Hematopoietic multipotent progenitor cell treated with erythropoietin and hydrocortisone succinate and interleukin-3 and kit ligand, for 8 days (in vitro differentiated cells): ENCODE measurements around the gene OR6J1.
"Not testable (repeated sequence)": the region's sequence is repeated elsewhere in the genome, so short reads cannot be mapped to it uniquely, and the experiment has no call there.

Experiments used
- DNase-seq: peaks from one replicate; pipeline ENCODE4 v3.0.0-alpha.2; 2015

Gene OR6J1

DNA sequence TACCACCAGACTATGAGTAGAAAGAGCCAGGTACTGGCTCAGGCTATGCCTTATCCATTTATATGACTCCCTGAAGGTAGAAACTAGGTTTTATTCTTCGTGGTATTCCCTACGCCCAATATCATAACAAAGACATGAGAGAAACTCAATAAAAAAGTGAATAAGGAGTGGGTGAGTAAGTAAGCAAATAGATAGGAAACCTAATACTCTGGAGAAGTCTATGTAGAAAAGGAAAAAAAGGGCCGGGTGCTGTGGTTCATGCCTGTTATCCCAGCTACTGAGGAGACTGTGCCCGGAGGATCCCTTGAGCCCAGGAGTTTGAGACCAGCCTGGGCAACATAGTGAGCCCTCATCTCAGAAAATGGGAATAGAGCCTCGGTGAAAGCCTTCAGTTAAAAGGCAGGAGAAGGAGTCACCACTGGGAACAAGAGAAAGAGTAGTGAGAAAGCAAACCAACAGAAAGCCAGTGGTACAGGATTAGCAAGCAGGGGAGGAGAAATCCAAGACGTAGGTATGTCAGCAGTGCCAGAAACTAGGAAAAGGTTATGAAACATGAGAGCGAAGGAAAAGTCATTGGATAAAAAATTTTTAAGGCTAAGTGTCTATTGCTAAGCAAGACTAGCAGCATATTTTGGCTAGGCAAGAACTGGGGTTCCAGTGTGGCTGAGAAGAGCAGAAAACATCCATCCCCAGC is 6.0 kb upstream of the OR6J1 start:
- DNase-seq: no peak

DNA sequence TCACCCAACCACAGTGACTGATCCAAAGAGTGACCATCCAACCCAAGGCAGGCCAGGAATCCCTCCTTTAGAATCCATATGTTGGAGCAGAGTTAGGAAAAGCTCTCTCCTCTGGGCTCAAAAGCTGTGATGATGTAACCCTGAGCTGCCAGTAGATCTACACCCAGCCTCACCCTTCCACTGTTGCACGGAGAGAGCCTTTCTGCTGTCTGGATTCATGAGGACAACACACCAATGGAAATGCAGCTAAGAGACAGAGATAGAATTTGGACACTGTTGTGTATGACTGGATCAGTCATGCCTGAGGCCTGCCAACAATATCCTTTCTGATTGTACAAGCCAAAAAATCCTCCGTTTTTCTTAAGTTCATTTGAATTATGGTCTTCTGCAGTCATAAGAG is 4.4 kb upstream of the OR6J1 start:
- DNase-seq: no peak

- no peak for DNase-seq
Measured at GRCh38 chr14:22646570-22647254, 2.6 kb upstream of the OR6J1 start.

GRCh38 chr14:22641846-22642245 is 2.3 kb downstream of the OR6J1 start:
- no peak for DNase-seq

GRCh38 chr14:22640192-22640591 is 4.0 kb downstream of the OR6J1 start:
- DNase-seq: no peak

GRCh38 chr14:22635980-22636379 is 8.2 kb downstream of the OR6J1 start:
- DNase-seq: not testable (repeated sequence)

- no peak for DNase-seq
Measured at GRCh38 chr14:22634233-22634900, 9.8 kb downstream of the OR6J1 start.

DNA sequence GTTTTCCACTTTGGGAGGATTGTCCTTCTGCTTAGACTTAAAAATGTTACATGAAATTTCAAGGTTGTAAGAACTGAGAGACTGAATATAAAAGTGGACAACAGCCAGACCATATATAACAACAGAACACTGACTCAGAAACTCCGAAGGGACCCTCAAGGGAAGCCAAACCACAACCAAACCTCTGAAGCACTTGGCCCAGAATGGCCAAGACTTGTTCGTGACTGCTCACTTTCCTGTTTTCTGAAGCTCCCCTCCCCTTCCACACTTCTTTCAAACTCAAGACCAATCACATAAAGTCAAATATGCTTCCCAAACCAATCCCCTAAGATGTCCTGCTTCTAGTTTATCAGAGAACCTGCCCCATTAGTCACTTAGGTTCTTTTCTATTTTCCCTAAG is 13.7 kb downstream of the OR6J1 start:
- no peak for DNase-seq

- no peak for DNase-seq
Measured at GRCh38 chr14:22630066-22630465, 14.1 kb downstream of the OR6J1 start.

DNA sequence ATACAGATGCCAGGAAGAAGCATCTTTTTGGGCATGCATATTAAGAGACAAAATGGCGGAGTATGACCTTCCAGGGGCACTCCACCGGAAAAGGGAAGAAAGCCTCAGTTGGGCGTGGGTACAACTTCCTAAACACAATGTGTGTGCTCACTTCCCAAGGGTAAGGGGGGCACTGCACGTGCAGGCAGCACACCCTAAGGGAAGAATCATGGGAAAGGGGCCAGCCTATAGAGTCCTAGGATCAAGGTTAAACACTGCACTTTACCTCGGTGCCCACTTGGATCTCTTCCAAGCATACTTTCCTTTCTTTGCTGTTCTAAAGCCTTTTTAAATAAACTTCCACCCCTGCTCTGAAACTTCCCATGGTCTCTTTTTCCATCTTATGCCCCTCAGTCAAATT is 14.8 kb downstream of the OR6J1 start:
- no peak for DNase-seq

DNA sequence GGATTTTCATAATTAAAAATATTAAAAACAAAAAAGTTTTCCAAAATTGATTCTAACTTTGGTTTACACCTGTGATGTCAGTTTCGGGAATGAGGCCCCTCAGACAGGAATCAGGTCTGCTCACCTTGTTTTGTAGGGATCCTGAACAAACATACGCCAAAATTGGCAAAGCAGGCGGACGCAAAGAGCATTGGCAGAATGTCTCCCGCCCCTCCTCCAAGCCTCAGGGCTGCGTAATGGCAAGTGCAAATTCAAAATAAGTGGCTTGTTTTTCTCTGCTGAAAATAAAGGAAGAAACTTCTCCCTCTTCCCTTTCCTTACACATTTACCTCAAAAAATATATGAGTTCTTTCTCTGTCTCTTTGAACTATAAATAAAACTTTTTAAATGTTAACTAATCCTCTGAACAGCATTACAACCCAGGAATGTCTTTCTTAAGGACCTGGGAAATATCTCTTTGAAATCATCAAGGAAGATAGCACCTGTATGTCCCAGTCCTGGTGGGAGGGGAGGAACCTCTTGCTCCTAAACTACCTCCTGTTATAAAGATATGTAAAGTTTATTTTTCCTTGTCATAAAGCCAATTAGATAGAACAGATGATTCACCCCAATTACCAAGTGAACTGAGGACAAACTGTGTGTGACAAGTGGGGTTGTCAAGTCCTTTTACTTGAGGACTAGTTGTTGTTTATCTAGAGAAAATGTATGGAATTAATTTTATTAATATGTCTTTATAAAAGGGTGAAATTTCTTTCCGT is 16.5 kb downstream of the OR6J1 start:
- DNase-seq: no peak

DNA sequence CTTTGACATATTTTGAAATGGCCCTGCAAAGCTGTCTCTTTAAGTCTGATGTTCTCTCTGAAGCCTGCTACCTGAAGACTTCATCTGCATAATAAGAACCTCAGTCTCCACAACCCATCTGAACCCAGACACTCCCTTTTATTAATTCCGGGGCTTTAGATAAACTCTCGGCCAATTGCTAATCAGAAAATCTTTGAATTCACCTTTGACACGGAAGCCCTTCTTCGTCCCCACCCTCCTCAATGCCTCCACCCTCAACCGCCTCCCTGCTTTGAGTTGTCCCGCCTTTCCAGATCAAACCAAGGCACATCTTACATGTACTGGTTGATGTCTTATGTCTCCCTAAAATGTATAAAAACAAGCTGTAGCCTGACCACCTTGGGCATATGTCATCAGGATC is 17.6 kb downstream of the OR6J1 start:
- peak; percentile 50 for DNase-seq

DNA sequence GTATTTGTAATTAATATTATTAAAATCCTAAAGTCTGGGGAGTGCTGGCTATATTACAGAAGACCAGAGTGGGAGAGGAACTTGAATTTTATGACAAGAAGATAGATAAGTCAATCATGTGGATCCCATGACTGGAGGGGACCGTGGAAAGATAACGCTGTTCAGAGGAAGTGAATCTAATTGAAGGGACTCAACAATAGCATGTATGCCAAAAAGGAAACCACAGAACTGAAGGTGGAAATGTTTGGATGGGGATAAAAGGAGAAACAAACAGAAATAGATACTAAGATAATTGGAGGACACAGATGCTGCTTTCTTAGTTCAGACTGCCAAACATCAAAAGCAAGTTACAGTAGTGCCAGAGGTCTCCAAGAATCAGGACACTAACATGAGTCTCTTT is 21.1 kb downstream of the OR6J1 start:
- DNase-seq: peak; percentile 73

DNA sequence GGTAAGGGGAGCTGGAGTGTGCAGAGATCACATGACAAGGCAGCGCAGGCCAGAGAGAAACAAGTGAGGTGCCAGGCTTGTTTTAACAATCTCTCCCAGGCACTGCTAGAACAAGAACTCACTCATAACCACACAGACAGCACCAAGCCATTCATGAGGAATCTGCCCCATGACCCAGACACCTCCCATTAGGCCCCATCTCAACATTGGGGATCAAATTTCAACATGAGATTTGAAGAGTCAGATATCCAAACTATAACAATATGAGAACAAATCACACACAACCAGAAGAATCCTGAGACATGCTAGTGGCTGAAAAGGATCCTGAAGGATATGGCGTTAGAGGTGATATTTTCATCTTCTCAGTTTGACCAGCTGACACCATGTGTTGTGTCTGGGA is 21.9 kb downstream of the OR6J1 start:
- no peak for DNase-seq

DNA sequence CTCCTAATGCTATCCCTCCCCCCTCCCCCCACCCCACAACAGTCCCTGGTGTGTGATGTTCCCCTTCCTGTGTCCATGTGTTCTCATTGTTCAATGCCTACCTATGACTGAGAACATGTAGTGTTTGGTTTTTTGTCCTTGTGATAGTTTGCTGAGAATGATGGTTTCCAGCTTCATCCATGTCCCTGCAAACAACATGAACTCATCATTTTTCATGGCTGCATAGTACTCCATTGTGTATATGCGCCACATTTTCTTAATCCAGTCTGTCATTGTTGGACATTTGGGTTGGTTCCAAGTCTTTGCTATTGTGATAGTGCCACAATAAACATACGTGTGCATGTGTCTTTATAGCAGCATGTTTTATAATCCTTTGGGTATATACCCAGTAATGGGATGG is 28.4 kb downstream of the OR6J1 start:
- DNase-seq: not testable (repeated sequence)

- DNase-seq: no peak
Measured at GRCh38 chr14:22614240-22614799, 29.8 kb downstream of the OR6J1 start.

GRCh38 chr14:22613736-22614239 is 30.4 kb downstream of the OR6J1 start:
- DNase-seq: no peak

- no peak for DNase-seq
Measured at GRCh38 chr14:22613106-22613695, 31.0 kb downstream of the OR6J1 start.

DNA sequence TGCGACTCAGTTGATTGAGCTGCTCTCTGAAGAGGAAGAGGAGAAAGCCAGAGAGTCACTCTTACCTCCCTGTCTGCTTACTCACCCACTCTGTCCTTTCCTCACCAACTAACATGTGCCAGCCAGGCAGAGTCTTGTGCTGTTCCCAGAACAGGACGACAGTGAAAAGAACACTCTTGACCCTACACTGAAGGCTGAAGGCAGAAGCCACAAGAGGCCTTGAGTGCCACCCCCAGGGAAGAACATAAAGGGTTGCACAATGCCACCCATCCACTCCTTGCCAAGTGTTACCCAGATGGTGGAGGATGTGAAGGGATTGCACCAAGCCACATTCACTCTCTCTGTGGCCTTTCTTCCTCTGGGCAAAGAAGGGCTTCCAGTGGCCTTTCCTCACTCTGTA is 33.2 kb downstream of the OR6J1 start:
- DNase-seq: no peak

DNA sequence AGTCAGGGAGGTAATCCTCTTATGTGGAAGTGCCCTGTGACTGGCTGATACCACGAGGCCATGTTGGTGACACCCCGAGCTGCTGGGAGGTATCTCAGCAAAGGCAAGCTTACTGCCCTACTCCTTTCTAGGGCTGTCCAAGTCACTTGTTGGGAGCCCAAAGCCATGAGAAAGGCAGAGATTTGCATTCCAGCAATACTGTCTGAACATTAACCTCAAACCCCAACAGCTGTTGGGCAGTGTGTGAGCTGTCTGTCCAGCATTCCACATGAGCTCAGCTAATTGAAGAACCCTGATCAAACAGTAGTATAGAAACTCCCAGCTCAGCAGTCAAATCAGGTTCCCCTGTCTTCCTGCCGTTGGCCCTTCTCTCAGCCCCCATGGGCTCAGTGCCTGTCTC is 36.9 kb downstream of the OR6J1 start:
- DNase-seq: no peak

DNA sequence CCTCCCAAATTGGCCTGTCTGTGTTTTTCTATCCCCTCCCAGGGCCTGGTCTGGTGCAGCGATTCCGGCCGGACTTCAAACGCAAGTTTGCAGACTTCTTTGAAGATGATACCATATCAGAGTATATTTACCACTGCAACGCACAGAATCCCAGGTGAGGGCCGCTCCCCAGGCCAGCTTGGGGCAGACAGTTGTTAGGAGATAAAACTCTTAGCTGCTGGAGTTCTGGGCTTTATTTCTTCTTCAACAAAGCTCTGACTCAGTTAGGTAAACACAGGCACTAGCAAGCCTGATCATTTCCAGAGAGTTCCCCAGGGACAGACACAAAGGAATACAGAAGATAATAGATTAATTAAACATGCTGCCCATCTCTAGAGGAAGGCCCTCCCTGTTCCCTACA is 37.8 kb downstream of the OR6J1 start:
- DNase-seq: no peak

DNA sequence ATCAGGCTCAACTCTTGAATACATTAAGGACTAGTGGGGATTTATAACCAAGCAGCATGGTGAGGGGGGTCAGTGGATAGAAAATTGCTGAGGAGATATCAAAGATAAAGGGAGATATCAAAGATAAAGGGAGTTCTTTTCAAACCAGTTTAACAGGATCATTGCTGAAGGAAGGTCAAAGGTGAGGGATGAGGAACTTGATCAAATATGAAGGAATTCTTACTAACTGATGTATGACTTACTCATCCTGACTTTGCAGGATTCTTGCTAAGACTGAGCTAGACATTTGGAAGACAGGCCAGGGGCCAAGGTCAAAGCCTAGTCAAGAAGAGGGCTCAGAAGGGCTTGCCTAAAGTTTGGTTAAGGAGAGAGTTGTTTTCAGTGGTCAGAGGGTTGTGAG is 41.3 kb downstream of the OR6J1 start:
- no peak for DNase-seq

GRCh38 chr14:22601996-22602395 is 42.2 kb downstream of the OR6J1 start:
- no peak for DNase-seq
